Measurements from ENCODE around the gene SEC14L3.
"Not testable (repeated sequence)": the region's sequence is repeated elsewhere in the genome, so short reads cannot be mapped to it uniquely, and the experiment has no call there.

The SEC14L3 gene

GRCh38 chr22:30485362-30485988, 13.7 kb upstream of the SEC14L3 start:
- peak; percentile 84 for FAIRE-seq

DNA sequence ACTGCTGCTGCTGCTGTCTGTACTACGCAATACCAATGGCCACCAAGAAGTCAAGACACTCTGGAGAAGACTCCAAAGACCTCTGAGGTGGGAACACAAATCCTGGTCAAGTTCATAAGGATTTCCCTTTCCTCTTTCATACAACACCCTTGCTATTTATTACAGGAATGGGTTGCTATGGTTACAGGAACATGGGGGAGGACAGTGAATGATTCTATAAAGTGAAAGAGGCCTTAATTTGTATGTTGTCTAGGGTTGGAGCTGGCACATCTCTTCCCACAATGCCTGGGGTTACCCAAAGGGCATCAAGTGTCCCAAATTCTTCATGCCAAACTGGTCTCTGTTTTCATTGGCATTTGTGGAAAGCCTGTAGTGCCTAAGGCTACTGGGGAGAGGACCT, 11.4 kb upstream of the SEC14L3 start:
- FAIRE-seq = no peak

DNA sequence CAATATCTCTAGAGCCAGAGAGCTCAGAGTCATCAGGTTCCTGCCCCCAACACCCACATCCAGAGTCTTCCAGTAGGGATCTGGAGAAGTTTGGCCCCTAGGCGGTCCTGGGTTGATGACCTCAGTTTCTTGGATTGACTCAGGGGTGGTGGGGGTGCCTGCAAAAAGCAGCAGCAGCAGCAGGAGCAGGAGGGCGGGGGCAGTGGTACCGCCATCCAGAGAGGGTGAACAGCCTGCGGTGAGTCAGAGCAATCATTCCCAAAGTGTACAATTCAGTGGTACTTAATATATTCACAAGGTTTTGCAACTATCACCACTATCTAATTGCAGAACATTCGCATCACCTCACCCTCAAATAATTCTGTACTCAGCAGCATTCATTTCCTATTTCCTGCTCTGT, 9.9 kb upstream of the SEC14L3 start:
- no peak for FAIRE-seq

GRCh38 chr22:30479981-30480380, 8.2 kb upstream of the SEC14L3 start:
- FAIRE-seq = no peak

GRCh38 chr22:30474683-30475424, 3.0 kb upstream of the SEC14L3 start:
- no peak for FAIRE-seq

DNA sequence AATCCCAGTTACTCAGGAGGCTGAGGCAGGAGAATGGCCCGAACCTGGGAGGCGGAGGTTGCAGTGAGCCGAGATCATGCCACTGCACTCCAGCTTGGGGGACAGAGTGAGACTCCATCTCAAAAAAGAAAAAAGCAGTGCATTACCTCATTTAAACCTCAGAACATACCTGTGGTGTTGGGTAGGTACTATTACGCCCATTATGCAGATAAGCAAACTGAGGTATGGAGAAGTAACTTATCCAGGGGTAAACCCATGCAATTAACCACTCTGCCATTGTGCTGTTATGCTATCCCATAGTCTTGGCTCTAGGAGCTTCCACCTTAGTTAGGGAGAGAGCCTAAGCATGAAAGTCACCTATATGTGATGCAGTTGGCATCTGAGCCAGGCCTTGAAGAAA, 2.3 kb upstream of the SEC14L3 start:
- FAIRE-seq = no peak

GRCh38 chr22:30472994-30473720, 1.3 kb upstream of the SEC14L3 start:
- no peak for FAIRE-seq

GRCh38 chr22:30470655-30471054, 1.2 kb downstream of the SEC14L3 start:
- no peak for FAIRE-seq

- no peak for FAIRE-seq
Observed at GRCh38 chr22:30469165-30469564, 2.7 kb downstream of the SEC14L3 start.

GRCh38 chr22:30460555-30460954, 11.3 kb downstream of the SEC14L3 start:
- not testable (repeated sequence) for FAIRE-seq

- FAIRE-seq = no peak
Observed at GRCh38 chr22:30460147-30460546, 11.7 kb downstream of the SEC14L3 start.

- no peak for FAIRE-seq
Observed at GRCh38 chr22:30459181-30460052, 12.4 kb downstream of the SEC14L3 start.

- no peak for FAIRE-seq
Observed at GRCh38 chr22:30457981-30458380, 13.8 kb downstream of the SEC14L3 start.

- FAIRE-seq = no peak
Observed at GRCh38 chr22:30455075-30455840, 16.6 kb downstream of the SEC14L3 start.

DNA sequence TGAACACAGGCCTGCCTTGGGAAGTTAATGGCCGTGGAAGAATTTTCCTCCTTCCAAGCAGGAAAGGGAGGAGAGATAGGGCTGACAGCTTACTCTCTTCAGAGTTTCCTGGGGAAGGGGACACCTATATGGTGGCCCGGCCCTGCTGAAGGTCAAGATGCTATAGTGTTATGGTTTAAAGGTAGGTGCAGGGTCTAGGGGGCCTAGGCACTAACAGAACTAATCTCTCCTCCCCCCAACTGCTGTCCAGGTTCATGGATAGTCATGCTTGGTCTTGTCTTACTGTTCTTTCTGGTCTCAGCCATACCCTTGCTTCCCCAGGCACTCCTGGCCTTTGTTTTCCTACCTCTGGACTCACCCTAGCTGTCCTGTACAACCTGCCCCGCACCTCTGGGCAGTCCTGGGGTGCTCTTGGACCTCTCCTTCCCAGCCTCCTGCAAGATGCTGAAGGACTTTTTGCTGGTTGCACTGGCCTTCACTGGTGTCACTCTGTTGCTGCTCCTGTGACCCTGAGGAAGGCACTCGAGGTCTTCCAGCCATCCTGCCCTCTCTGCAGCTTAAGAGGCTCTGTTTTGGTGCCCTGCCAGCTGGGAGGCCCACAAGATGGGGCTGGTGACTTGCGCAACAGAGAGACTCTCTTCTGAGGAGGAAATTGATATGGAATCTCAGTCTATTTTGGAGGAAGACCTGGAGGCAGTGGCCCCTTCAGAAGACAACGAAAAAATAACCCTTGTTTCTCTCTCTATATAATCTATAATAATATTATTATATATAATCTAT, 17.9 kb downstream of the SEC14L3 start:
- no peak for FAIRE-seq

- FAIRE-seq = no peak
Observed at GRCh38 chr22:30452861-30453260, 19.0 kb downstream of the SEC14L3 start.

DNA sequence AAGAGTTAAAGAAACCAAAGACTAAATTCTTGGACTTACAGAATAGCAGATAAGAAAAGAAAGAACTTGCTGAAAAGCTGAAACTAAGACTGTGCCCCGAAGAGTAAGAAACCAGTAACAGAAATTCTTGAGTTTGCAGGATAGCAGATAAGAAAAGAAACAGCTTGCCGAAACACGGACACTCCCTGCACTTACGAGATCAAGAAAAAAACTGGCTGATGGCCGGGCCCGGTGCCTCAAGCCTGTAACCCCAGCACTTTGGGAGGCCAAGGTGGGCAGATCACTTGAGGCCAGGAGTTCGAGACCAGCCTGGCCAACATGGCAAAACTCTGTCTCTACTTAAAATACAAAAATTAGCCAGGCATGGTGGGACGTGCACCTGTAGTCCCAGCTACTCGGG, 20.3 kb downstream of the SEC14L3 start:
- not testable (repeated sequence) for FAIRE-seq

- FAIRE-seq = no peak
Observed at GRCh38 chr22:30447656-30448055, 24.2 kb downstream of the SEC14L3 start.

DNA sequence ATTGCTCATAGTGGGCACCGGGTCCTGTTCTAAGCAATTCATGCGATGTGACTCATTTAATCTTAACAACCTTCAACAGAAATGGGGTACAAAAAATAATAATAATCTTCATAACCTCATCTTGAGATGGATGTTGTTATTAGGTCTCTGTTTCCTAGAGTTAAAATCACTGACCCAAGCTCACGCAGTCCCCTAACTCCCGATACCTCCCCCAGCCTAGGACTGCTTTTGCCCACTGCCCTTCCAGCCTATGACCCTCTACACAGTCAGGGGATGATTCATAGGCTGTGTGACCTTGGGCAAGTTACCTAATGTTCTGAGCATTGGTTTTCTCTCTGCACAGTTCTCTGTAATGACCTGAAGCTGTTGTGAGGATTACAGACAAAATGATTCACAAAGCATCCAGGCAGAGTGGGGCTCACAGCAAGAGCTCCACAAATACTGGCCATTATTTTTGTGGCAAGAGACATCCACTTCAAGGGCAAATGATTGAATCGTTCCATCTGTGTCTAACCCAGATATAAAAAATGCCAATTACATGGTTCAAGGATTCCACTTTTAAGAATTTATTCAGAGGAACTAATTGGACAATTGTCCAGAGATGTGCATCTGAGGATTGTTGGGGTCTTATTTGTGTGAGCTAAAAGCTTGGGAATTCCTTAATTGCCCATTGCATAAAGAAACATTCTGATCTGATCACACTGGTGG, 26.2 kb downstream of the SEC14L3 start:
- no peak for FAIRE-seq

- peak; percentile 70 for FAIRE-seq
Observed at GRCh38 chr22:30444632-30445437, 27.0 kb downstream of the SEC14L3 start.
